ENCODE data around the gene PCGF1. TPM values are rescaled to one million over a fixed set of nuclear protein-coding genes. Genes with fewer than 3 reads are reported as not detected.

Gene PCGF1
- total and polyA plus RNA-seq, 2 of the 13 experiments (the other 11 are each of a cell fraction or from before 2014, with no cell fraction given): 20.4 to 22.6 TPM

DNA sequence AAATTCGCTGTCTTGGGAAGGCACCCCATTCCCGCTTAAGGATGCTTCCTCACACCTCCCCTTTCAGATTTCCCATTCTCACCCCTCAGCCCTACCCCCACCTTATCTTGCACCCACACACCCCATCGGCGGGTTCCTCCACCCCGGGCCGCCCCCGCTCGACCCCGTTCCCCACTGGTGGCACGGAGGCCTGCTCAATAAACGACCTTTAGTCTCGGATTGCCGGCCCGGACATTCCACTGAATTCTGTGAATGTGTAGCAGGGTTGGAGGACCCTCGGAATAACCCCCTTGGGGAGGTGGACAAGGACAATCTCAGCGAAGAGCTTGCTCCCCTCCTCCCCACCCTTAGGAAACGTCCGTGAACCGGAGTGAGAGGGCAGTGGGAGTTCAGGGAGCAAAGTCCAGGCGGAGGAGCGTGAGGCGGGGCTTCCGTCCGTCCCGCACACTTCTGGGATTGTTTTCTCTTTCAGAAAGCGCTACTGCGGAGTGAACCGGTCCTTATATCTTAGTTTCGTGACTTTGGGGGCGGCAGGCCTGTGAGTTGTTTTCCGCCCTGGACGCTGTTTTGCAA is 5.3 kb downstream of the PCGF1 start (continued):
- TF ChIP-seq, protein P1, sequence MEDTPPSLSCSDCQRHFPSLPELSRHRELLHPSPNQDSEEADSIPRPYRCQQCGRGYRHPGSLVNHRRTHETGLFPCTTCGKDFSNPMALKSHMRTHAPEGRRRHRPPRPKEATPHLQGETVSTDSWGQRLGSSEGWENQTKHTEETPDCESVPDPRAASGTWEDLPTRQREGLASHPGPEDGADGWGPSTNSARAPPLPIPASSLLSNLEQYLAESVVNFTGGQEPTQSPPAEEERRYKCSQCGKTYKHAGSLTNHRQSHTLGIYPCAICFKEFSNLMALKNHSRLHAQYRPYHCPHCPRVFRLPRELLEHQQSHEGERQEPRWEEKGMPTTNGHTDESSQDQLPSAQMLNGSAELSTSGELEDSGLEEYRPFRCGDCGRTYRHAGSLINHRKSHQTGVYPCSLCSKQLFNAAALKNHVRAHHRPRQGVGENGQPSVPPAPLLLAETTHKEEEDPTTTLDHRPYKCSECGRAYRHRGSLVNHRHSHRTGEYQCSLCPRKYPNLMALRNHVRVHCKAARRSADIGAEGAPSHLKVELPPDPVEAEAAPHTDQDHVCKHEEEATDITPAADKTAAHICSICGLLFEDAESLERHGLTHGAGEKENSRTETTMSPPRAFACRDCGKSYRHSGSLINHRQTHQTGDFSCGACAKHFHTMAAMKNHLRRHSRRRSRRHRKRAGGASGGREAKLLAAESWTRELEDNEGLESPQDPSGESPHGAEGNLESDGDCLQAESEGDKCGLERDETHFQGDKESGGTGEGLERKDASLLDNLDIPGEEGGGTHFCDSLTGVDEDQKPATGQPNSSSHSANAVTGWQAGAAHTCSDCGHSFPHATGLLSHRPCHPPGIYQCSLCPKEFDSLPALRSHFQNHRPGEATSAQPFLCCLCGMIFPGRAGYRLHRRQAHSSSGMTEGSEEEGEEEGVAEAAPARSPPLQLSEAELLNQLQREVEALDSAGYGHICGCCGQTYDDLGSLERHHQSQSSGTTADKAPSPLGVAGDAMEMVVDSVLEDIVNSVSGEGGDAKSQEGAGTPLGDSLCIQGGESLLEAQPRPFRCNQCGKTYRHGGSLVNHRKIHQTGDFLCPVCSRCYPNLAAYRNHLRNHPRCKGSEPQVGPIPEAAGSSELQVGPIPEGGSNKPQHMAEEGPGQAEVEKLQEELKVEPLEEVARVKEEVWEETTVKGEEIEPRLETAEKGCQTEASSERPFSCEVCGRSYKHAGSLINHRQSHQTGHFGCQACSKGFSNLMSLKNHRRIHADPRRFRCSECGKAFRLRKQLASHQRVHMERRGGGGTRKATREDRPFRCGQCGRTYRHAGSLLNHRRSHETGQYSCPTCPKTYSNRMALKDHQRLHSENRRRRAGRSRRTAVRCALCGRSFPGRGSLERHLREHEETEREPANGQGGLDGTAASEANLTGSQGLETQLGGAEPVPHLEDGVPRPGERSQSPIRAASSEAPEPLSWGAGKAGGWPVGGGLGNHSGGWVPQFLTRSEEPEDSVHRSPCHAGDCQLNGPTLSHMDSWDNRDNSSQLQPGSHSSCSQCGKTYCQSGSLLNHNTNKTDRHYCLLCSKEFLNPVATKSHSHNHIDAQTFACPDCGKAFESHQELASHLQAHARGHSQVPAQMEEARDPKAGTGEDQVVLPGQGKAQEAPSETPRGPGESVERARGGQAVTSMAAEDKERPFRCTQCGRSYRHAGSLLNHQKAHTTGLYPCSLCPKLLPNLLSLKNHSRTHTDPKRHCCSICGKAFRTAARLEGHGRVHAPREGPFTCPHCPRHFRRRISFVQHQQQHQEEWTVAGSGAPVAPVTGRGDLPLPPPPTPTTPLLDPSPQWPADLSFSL (CRISPR knock-in tag; IDR thresholded peaks at IDR 0.05): no peak
- TF ChIP-seq ATM (IDR thresholded peaks at IDR 0.05; ENCODE audit: borderline replicate concordance) (no peak), POLR2AphosphoS2 (IDR thresholded peaks at IDR 0.05; ENCODE audit: low read depth, low read length) (no peak), ZNF383 (CRISPR knock-in tag; IDR thresholded peaks at IDR 0.05; ENCODE audit: borderline replicate concordance) (0 out of 2 replicates have a peak, but pooled peaks have one; percentile 15), HNF4A (CRISPR knock-in tag; IDR thresholded peaks at IDR 0.05) (peak; percentile 99), POLR2G (IDR thresholded peaks at IDR 0.05; ENCODE audit: low read depth, low read length) (peak; percentile 96), HDAC1 (CRISPR knock-in tag; IDR thresholded peaks at IDR 0.05) (peak; percentile 83), MYC (CRISPR knock-in tag; IDR thresholded peaks at IDR 0.05; ENCODE audit: borderline replicate concordance) (peak; percentile 64; the same call in 1 of the 2 replicates), ZNF136 (CRISPR knock-in tag; IDR thresholded peaks at IDR 0.05; ENCODE audit: low read depth) (no peak), GFI1 (CRISPR knock-in tag; IDR thresholded peaks at IDR 0.05; ENCODE audit: borderline replicate concordance) (0 out of 2 replicates have a peak, but pooled peaks have one; percentile 61), ZBTB7A (CRISPR knock-in tag; IDR thresholded peaks at IDR 0.05) (peak; percentile 42; the same call in 1 of the 2 replicates), ZNF619 (CRISPR knock-in tag; IDR thresholded peaks at IDR 0.05) (peak; percentile 36; the same call in 1 of the 2 replicates)
- TF ChIP-seq, protein P2, sequence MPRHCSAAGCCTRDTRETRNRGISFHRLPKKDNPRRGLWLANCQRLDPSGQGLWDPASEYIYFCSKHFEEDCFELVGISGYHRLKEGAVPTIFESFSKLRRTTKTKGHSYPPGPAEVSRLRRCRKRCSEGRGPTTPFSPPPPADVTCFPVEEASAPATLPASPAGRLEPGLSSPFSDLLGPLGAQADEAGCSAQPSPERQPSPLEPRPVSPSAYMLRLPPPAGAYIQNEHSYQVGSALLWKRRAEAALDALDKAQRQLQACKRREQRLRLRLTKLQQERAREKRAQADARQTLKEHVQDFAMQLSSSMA (CRISPR knock-in tag; IDR thresholded peaks at IDR 0.05): no peak
- TF ChIP-seq, protein P3, sequence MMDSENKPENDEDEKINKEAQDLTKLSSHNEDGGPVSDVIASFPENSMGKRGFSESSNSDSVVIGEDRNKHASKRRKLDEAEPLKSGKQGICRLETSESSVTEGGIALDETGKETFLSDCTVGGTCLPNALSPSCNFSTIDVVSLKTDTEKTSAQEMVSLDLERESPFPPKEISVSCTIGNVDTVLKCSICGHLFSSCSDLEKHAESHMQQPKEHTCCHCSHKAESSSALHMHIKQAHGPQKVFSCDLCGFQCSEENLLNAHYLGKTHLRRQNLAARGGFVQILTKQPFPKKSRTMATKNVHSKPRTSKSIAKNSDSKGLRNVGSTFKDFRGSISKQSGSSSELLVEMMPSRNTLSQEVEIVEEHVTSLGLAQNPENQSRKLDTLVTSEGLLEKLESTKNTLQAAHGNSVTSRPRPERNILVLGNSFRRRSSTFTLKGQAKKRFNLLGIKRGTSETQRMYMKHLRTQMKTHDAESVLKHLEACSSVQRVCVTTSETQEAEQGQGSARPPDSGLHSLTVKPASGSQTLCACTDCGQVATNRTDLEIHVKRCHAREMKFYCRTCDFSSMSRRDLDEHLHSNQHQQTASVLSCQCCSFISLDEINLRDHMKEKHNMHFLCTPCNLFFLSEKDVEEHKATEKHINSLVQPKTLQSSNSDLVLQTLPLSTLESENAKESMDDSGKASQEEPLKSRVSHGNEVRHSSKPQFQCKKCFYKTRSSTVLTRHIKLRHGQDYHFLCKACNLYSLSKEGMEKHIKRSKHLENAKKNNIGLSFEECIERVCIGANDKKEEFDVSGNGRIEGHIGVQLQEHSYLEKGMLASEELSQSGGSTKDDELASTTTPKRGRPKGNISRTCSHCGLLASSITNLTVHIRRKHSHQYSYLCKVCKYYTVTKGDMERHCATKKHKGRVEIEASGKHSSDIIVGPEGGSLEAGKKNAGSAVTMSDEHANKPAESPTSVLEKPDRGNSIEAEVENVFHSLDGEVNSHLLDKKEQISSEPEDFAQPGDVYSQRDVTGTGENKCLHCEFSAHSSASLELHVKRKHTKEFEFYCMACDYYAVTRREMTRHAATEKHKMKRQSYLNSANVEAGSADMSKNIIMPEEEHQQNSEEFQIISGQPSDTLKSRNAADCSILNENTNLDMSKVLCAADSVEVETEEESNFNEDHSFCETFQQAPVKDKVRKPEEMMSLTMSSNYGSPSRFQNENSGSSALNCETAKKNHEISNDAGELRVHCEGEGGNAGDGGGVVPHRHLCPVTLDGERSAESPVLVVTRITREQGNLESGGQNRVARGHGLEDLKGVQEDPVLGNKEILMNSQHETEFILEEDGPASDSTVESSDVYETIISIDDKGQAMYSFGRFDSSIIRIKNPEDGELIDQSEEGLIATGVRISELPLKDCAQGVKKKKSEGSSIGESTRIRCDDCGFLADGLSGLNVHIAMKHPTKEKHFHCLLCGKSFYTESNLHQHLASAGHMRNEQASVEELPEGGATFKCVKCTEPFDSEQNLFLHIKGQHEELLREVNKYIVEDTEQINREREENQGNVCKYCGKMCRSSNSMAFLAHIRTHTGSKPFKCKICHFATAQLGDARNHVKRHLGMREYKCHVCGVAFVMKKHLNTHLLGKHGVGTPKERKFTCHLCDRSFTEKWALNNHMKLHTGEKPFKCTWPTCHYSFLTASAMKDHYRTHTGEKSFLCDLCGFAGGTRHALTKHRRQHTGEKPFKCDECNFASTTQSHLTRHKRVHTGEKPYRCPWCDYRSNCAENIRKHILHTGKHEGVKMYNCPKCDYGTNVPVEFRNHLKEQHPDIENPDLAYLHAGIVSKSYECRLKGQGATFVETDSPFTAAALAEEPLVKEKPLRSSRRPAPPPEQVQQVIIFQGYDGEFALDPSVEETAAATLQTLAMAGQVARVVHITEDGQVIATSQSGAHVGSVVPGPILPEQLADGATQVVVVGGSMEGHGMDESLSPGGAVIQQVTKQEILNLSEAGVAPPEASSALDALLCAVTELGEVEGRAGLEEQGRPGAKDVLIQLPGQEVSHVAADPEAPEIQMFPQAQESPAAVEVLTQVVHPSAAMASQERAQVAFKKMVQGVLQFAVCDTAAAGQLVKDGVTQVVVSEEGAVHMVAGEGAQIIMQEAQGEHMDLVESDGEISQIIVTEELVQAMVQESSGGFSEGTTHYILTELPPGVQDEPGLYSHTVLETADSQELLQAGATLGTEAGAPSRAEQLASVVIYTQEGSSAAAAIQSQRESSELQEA (CRISPR knock-in tag; IDR thresholded peaks at IDR 0.05; ENCODE audit: not compliant biosample characterization): no peak
